Spleen (tissue), 11 donors: ENCODE data around the gene VEPH1. TPM values are rescaled to one million over a fixed set of nuclear protein-coding genes. Genes with fewer than 3 reads are reported as not detected.

ENCODE experiments used
- DNase-seq: peaks from one replicate; pipeline ENCODE4 v3.0.0-alpha.2; 2020
- H3K27ac ChIP-seq, 8 donors: fragments of 200-600 bp; sonication (generic) in 7 of 8; 1 replicate in 4 of 8; 2 replicates in 4 of 8; pipeline versions ENCODE4 v1.5.0 to v1.8.0; 2016 to 2021; ENCODE audit warnings: inconsistent platforms in 4 of 8, mild to moderate bottlenecking in 4 of 8, moderate library complexity in 1 of 8
- H3K27me3 ChIP-seq, 7 donors: fragments of 200-600 bp; sonication (generic) in 6 of 7; replicated peaks in 1 of 7; 1 replicate in 4 of 7; 2 replicates in 3 of 7; pipeline versions ENCODE4 v1.5.0 to v1.8.0; 2016 to 2021; ENCODE audit warnings: inconsistent platforms in 3 of 7, mild to moderate bottlenecking in 1 of 7
- H3K36me3 ChIP-seq, 6 donors: fragments of 200-600 bp; sonication (generic) in 5 of 6; 1 replicate in 4 of 6; 2 replicates in 2 of 6; pipeline versions ENCODE4 v1.5.0 to v1.8.0; 2016 to 2021; ENCODE audit warnings: inconsistent platforms in 2 of 6
- H3K4me1 ChIP-seq, 6 donors: fragments of 200-600 bp; sonication (generic) in 5 of 6; 1 replicate in 3 of 6; 2 replicates in 3 of 6; pipeline versions ENCODE4 v1.5.0 to v1.8.0; 2016 to 2021; ENCODE audit warnings: inconsistent platforms in 3 of 6
- H3K4me3 ChIP-seq, 8 donors: fragments of 200-600 bp; sonication (generic) in 7 of 8; 1 replicate in 4 of 8; 2 replicates in 4 of 8; pipeline versions ENCODE4 v1.5.0 to v1.8.0; 2016 to 2021; ENCODE audit warnings: inconsistent platforms in 4 of 8, mild to moderate bottlenecking in 4 of 8, moderate library complexity in 2 of 8
- H3K9me3 ChIP-seq, 8 donors: fragments of 200-600 bp; sonication (generic) in 7 of 8; 1 replicate in 4 of 8; 2 replicates in 4 of 8; pipeline versions ENCODE4 v1.5.0 to v1.8.0; 2016 to 2021; ENCODE audit warnings: inconsistent platforms in 4 of 8
- POLR2A ChIP-seq, 3 donors: fragments of 450-650 bp; IDR thresholded peaks; one replicate each; pipeline ENCODE4 v1.5.1; 2017; ENCODE audit warnings: antibody characterized with exemption in 3 of 3, mild to moderate bottlenecking in 1 of 3
- POLR2AphosphoS5 ChIP-seq, 3 donors: sonication (generic); formaldehyde crosslinking; IDR thresholded peaks; one replicate each; pipeline ENCODE4 v1.5.1; 2017; ENCODE audit warnings: antibody characterized with exemption in 3 of 3
- WGBS, 5 donors: extraction: QIAGEN DNeasy Blood & Tissue Kit in 3 of 5; methylation state at CpG; one replicate each; pipeline versions ENCODE4 v1.1.5 to v1.1.7; 2013 to 2018; 5-methylcytosine and 5-hydroxymethylcytosine counted together
- intact Hi-C: fragments of 100-400 bp; cut with DNase I; formaldehyde crosslinking; loops from one replicate; pipeline ENCODE4 v1.15.0; 2023; ENCODE audit warnings: low total_unique reads
- polyA plus RNA-seq, 3 donors: library from polyadenylated mRNA; stranded (reverse); fragments of 200-250 nt; gene quantifications; one replicate each; pipeline ENCODE4 v1.2.1, GENCODE V29; 2013
- total RNA-seq, 7 donors: library from RNA; depleted of rRNA in 3 of 7; stranded (reverse); fragments of >200 nt in 3 of 7; fragmentation: NEBNext Ultra II Directional in 4 of 7; extraction: Animal tissue kit (Norgen Biotek cat#: 25700) in 4 of 7; gene quantifications; one replicate each; pipeline versions ENCODE4 v1.1.0 to v1.2.1, GENCODE V29; 2016 to 2021
- TF ChIP-seq, protein P1 (sequence below), 11 experiments: fragments of 200-600 bp in 7 of 11; fragments of 450-650 bp in 4 of 11; sonication (generic) in 4 of 11; IDR thresholded peaks in 8 of 11; conservative IDR thresholded peaks in 3 of 11; 1 replicate in 7 of 11; 2 replicates in 4 of 11; pipeline versions ENCODE4 v1.4.0 to v1.8.0; 2016 to 2021; ENCODE audit warnings: antibody characterized with exemption in 11 of 11, inconsistent platforms in 4 of 11, mild to moderate bottlenecking in 1 of 11
- donor health status: healthy with polysubstance abuse.
- donor health status: DM: no; HTN: no; CAD: no; lungs with moderate emphysema.
- donor health status: DM: no; HTN: no; CAD: no.
- donor health status: Bipolar disorder and iron deficiency.
- donor health status: healthy.
- donor health status: DM: no; HTN: no; CAD: no.
- donor health status: DM: yes; HTN: yes; CAD: no.

Gene VEPH1
- total and polyA plus RNA-seq, 10 donors: 0.26 to 19.6 (median 5.8) TPM

DNA sequence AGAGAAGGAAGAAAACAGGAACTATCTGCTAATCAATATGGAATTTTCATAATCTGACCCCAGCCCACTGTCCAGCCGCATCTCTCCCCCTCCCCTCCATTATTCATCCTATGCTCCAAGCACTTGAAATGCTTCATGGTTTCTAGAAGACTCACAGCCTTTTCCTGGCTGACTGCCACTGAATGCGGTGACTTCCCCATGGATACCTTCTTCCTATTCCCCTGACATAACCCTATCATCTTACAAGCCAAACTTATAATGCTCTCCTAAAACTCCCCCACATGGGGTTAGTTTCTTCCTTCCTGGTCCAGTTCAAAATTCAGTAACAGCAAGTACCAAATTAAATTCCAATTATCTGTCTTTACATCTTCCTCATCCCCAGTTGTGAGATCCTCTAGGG lies 97.8 kb downstream of the VEPH1 start:
- Histone ChIP-seq H3K27me3 (no peaks in the 10 kb centered on the region), H3K36me3 (no peaks in the 10 kb centered on the region), H3K4me3 (no peak overlapping the region), H3K9me3 (no peaks in the 10 kb centered on the region), H3K4me1 (peaks cover 0 to 4% (median 0%) of the 10 kb centered on the region in 6 donors), H3K27ac (peak overlapping the region in 7 of 8 donors; percentile 44 to 79 (median 70))
- 63 to 69% (median 67%) methylated on average over 2 of the region's 2 CpGs for WGBS, 5 donors
- DNase-seq: no peak
- TF ChIP-seq POLR2A (IDR thresholded peaks at IDR 0.05) (no peak), POLR2AphosphoS5 (IDR thresholded peaks at IDR 0.05) (no peak)
- TF ChIP-seq, protein P1, sequence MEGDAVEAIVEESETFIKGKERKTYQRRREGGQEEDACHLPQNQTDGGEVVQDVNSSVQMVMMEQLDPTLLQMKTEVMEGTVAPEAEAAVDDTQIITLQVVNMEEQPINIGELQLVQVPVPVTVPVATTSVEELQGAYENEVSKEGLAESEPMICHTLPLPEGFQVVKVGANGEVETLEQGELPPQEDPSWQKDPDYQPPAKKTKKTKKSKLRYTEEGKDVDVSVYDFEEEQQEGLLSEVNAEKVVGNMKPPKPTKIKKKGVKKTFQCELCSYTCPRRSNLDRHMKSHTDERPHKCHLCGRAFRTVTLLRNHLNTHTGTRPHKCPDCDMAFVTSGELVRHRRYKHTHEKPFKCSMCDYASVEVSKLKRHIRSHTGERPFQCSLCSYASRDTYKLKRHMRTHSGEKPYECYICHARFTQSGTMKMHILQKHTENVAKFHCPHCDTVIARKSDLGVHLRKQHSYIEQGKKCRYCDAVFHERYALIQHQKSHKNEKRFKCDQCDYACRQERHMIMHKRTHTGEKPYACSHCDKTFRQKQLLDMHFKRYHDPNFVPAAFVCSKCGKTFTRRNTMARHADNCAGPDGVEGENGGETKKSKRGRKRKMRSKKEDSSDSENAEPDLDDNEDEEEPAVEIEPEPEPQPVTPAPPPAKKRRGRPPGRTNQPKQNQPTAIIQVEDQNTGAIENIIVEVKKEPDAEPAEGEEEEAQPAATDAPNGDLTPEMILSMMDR (IDR thresholded peaks at IDR 0.05 in 8 of 11, conservative IDR thresholded peaks at IDR 0.05 in 3 of 11): no peak
- intact Hi-C loops: no loop called here

DNA sequence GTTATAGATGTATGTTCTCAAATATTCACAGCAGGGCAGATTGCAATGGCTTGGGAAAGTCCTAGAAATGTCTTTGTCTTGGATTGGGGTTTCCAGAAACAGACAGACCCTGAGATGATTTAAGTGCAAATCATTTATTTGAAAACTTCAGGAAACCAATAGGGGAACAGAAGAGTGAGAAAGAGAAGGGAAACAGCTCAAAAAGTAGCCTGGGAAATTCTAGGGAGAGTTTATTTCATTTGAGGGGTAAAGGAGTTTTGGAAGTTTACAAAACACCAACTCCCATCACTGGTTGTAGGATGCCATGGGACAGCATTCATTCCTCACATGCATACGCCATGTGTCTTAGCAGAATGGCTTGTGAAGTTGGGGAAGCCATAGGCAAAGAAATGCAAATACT lies 98.8 kb downstream of the VEPH1 start:
- no peaks in the 10 kb centered on the region for H3K27me3 ChIP-seq
- no peaks in the 10 kb centered on the region for H3K36me3 ChIP-seq
- no peak for DNase-seq
- H3K4me1 ChIP-seq: peaks cover 0 to 4% (median 0%) of the 10 kb centered on the region in 6 donors
- H3K9me3 ChIP-seq: no peaks in the 10 kb centered on the region
- 0 to 97% (median 66%) methylated on average over 1 of the region's 1 CpG for WGBS, 5 donors
- H3K27ac ChIP-seq: peak overlapping the region in 2 of 8 donors; percentile 70 to 79
- TF ChIP-seq POLR2AphosphoS5 (IDR thresholded peaks at IDR 0.05) (no peak), POLR2A (IDR thresholded peaks at IDR 0.05) (no peak)
- TF ChIP-seq, protein P1 (IDR thresholded peaks at IDR 0.05 in 8 of 11, conservative IDR thresholded peaks at IDR 0.05 in 3 of 11): no peak
- intact Hi-C loops: no loop called here
- no peak overlapping the region for H3K4me3 ChIP-seq

GRCh38 chr3:157398598-157398997 lies 104.6 kb downstream of the VEPH1 start:
- TF ChIP-seq POLR2AphosphoS5 (IDR thresholded peaks at IDR 0.05) (no peak), POLR2A (IDR thresholded peaks at IDR 0.05) (no peak)
- TF ChIP-seq, protein P1 (IDR thresholded peaks at IDR 0.05 in 8 of 11, conservative IDR thresholded peaks at IDR 0.05 in 3 of 11): no peak
- intact Hi-C loops: no loop called here
- Histone ChIP-seq H3K9me3 (no peaks in the 10 kb centered on the region), H3K27me3 (no peaks in the 10 kb centered on the region), H3K36me3 (no peaks in the 10 kb centered on the region), H3K4me1 (no peaks in the 10 kb centered on the region), H3K4me3 (no peak overlapping the region), H3K27ac (no peak overlapping the region)
- WGBS, 5 donors: 86 to 96% (median 92%) methylated on average over 3 of the region's 3 CpGs
- DNase-seq: no peak

DNA sequence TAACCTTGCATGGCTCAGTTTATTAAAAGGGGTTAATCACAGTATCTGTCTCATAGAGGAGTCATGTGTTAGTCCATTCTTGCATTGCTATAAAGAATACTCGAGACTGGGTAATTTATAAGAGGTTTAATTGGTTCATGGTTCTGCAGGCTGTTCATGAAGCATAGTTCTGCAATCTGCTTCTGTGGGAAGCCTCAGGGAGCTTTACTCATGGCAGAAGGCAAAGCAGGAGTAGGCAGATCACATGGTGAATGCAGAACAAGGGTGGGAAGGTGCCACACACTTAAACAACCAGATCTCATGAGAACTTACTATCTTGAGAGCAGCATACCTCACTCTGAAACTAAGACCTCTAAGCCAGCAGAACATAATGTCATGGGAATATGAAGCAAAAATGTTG lies 108.8 kb downstream of the VEPH1 start:
- intact Hi-C loops: no loop called here
- H3K36me3 ChIP-seq: no peaks in the 10 kb centered on the region
- no peaks in the 10 kb centered on the region for H3K4me1 ChIP-seq
- H3K4me3 ChIP-seq: no peak overlapping the region
- TF ChIP-seq POLR2AphosphoS5 (IDR thresholded peaks at IDR 0.05) (no peak), POLR2A (IDR thresholded peaks at IDR 0.05) (no peak)
- TF ChIP-seq, protein P1 (IDR thresholded peaks at IDR 0.05 in 8 of 11, conservative IDR thresholded peaks at IDR 0.05 in 3 of 11): no peak
- WGBS, 5 donors: 64 to 95% (median 84%) methylated on average over 1 of the region's 1 CpG
- H3K27ac ChIP-seq: no peak overlapping the region
- no peak for DNase-seq
- H3K27me3 ChIP-seq: no peaks in the 10 kb centered on the region
- H3K9me3 ChIP-seq: peaks cover 0 to 11% (median 0%) of the 10 kb centered on the region in 8 donors
